ENCODE results near the gene CD38.

Gene CD38

DNA sequence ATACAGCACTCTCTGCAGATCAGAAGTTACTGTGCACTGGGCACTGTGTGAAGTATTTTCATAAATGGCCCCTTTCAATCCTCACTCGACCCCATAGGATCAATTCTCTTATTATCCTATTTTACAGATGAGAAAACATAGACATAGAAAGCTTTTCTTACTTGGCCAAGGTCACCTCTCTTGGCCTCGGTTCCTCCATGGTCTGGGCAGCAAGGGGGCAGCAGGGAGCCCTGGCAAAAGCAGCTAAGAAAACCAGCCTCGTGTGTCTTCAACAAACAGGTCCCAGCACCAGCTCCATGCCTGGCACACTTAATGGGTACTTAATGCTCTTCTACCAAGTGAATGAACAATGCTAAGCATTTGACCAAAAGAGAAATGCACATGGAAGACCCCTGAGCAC is 40.9 kb upstream of the CD38 start:
- H3K79me2 ChIP-seq = no peaks in the 10 kb centered on the region
- H3K9ac ChIP-seq = no peak overlapping the region

DNA sequence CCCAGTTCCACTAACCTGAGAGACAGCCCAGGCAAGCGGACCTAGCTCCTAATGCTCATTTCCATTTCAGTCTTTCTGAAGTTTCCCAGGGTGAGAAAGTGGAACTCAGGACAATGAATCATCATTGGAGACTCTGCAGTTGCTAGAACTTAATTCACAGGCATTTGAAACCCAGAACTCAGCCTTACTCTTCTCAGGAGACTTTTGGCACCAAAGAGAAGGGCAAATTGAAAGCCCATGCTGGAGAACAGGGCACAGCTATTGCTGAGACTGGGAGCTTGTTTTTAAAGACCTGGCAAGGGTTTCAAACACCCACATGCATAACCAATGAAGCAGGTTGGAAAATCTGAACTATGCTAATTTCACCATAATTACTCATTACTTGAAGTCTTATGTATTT is 39.3 kb upstream of the CD38 start:
- TF ChIP-seq, protein P1, sequence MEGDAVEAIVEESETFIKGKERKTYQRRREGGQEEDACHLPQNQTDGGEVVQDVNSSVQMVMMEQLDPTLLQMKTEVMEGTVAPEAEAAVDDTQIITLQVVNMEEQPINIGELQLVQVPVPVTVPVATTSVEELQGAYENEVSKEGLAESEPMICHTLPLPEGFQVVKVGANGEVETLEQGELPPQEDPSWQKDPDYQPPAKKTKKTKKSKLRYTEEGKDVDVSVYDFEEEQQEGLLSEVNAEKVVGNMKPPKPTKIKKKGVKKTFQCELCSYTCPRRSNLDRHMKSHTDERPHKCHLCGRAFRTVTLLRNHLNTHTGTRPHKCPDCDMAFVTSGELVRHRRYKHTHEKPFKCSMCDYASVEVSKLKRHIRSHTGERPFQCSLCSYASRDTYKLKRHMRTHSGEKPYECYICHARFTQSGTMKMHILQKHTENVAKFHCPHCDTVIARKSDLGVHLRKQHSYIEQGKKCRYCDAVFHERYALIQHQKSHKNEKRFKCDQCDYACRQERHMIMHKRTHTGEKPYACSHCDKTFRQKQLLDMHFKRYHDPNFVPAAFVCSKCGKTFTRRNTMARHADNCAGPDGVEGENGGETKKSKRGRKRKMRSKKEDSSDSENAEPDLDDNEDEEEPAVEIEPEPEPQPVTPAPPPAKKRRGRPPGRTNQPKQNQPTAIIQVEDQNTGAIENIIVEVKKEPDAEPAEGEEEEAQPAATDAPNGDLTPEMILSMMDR (IDR thresholded peaks at IDR 0.05) = no peak
- no peak overlapping the region for H3K4me2 ChIP-seq (ENCODE audit: low read length)
- no peak overlapping the region for H3K9ac ChIP-seq
- H3K79me2 ChIP-seq = no peaks in the 10 kb centered on the region
- no peaks in the 10 kb centered on the region for H3K9me3 ChIP-seq (ENCODE audit: control insufficient read depth, low read length)
- H3K27me3 ChIP-seq (ENCODE audit: control insufficient read depth, insufficient read depth, low read length) = no peaks in the 10 kb centered on the region
- H3K4me3 ChIP-seq (ENCODE audit: low read depth, low read length) = no peak overlapping the region
- H3K27ac ChIP-seq = no peak overlapping the region
- no peaks in the 10 kb centered on the region for H3K36me3 ChIP-seq (ENCODE audit: control insufficient read depth, insufficient read depth, low read length)
- H3K4me1 ChIP-seq = no peaks in the 10 kb centered on the region
- H2AFZ ChIP-seq = no peak overlapping the region

More for the DNA sequence above, 40.9 kb upstream of the CD38 start:
- no peaks in the 10 kb centered on the region for H3K27me3 ChIP-seq (ENCODE audit: control insufficient read depth, insufficient read depth, low read length)
- no peak overlapping the region for H3K4me2 ChIP-seq (ENCODE audit: low read length)
- no peak overlapping the region for H2AFZ ChIP-seq
- no peaks in the 10 kb centered on the region for H3K9me3 ChIP-seq (ENCODE audit: control insufficient read depth, low read length)
- H3K36me3 ChIP-seq (ENCODE audit: control insufficient read depth, insufficient read depth, low read length) = no peaks in the 10 kb centered on the region
- H3K27ac ChIP-seq = no peak overlapping the region
- TF ChIP-seq, protein P1 (IDR thresholded peaks at IDR 0.05) = no peak
- H3K4me1 ChIP-seq = no peaks in the 10 kb centered on the region
- H3K4me3 ChIP-seq (ENCODE audit: low read depth, low read length) = no peak overlapping the region

DNA sequence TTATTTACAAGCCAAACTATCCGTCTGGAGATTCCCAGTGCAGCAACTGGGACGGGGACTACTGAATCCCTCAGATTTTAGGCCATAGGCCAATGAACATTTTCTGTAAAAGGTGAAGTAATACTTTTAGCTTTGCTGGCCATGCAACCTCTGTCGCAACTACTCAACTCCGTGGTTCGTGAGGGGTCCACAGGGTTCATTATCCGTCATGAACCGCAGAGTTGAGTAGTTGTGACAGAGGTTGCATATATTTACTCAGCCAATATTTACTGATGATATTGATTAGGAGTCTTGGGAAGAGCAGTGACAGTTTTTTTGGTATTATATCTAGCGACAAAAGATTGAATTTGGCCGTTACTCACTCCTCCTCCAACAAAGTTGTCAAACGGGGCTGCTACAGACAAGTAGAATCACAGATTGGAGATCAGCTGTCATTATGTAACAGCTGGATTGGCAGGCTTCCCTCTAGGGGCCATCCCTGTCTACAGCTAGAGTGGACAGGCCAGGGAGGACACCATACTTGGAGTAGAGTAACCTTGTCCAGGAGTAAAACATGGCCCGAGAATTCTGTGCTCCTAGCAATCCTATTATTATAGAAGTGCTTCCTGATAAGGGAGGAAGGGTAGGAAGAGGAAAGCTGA is 37.2 kb upstream of the CD38 start:
- H3K4me3 ChIP-seq (ENCODE audit: low read depth, low read length) = no peak overlapping the region
- no peak overlapping the region for H3K4me2 ChIP-seq (ENCODE audit: low read length)
- H3K9me3 ChIP-seq (ENCODE audit: control insufficient read depth, low read length) = no peaks in the 10 kb centered on the region
- H2AFZ ChIP-seq = no peak overlapping the region
- H3K36me3 ChIP-seq (ENCODE audit: control insufficient read depth, insufficient read depth, low read length) = no peaks in the 10 kb centered on the region
- TF ChIP-seq, protein P1 (IDR thresholded peaks at IDR 0.05) = no peak
- H3K27me3 ChIP-seq (ENCODE audit: control insufficient read depth, insufficient read depth, low read length) = no peaks in the 10 kb centered on the region
- H3K4me1 ChIP-seq = no peaks in the 10 kb centered on the region
- H3K9ac ChIP-seq = no peak overlapping the region
- no peaks in the 10 kb centered on the region for H3K79me2 ChIP-seq
- no peak overlapping the region for H3K27ac ChIP-seq

DNA sequence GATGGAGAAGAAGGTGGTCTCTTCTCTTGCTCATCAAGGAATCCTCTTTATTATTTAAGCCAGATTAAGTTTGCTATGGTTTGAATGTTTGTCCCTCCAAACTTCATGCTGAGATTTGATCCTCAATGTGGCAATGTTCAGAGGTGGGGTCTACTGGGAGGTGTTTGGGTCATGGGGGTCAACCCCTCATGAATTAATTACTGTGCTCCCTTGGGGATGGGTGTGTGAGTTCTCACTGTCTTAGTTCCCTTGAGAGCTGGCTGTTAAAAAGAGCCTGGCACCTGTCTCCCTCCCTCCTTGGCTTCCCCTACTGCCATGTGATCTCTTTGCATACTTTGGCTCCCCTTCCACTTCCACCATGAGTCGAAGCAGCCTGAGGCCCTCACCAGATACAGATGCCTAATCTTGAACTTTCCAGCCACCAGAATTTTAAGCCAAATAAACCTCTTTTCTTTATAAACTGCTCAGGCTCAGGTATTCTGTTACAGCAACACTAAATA is 36.0 kb upstream of the CD38 start:
- TF ChIP-seq, protein P1 (IDR thresholded peaks at IDR 0.05) = no peak
- Histone ChIP-seq H3K4me2 (ENCODE audit: low read length) (no peak overlapping the region), H2AFZ (no peak overlapping the region), H3K79me2 (no peaks in the 10 kb centered on the region), H3K9ac (no peak overlapping the region), H3K36me3 (ENCODE audit: control insufficient read depth, insufficient read depth, low read length) (no peaks in the 10 kb centered on the region), H3K27me3 (ENCODE audit: control insufficient read depth, insufficient read depth, low read length) (no peaks in the 10 kb centered on the region), H3K9me3 (ENCODE audit: control insufficient read depth, low read length) (no peaks in the 10 kb centered on the region), H3K4me1 (no peaks in the 10 kb centered on the region), H3K27ac (no peak overlapping the region), H3K4me3 (ENCODE audit: low read depth, low read length) (no peak overlapping the region)

DNA sequence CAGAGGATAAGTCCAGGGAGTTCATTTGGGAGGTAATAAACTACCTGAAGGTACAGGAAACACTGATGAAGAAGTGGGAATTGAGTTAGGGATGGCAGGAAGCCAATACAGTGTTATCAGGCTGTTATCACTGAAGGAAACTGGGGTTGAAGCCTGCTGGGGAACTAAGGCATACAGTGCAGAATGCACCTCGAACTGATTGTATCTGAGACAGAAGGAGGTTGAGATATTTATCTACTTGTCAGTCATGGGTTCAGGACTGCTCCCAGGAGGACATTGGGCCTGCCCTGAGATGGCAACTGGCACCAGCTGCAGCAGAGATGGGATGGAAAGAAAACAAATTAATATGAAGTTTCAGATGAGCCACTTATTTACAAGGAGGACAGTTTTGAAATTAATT is 35.5 kb upstream of the CD38 start:
- no peak overlapping the region for H3K4me3 ChIP-seq (ENCODE audit: low read depth, low read length)
- no peaks in the 10 kb centered on the region for H3K9me3 ChIP-seq (ENCODE audit: control insufficient read depth, low read length)
- no peaks in the 10 kb centered on the region for H3K79me2 ChIP-seq
- TF ChIP-seq, protein P1 (IDR thresholded peaks at IDR 0.05) = no peak
- H3K9ac ChIP-seq = no peak overlapping the region
- no peak overlapping the region for H3K4me2 ChIP-seq (ENCODE audit: low read length)
- no peak overlapping the region for H3K27ac ChIP-seq
- no peaks in the 10 kb centered on the region for H3K27me3 ChIP-seq (ENCODE audit: control insufficient read depth, insufficient read depth, low read length)
- no peaks in the 10 kb centered on the region for H3K36me3 ChIP-seq (ENCODE audit: control insufficient read depth, insufficient read depth, low read length)
- no peak overlapping the region for H2AFZ ChIP-seq
- H3K4me1 ChIP-seq = no peaks in the 10 kb centered on the region

Data from parathyroid adenoma (tissue), 2 donors.